HG03442 (cell line): ENCODE results near the gene GATAD2A.
A peak's percentile ranks its signal among the peaks of the same experiment; 100 is the strongest.
"Not testable (repeated sequence)": the region's sequence is repeated elsewhere in the genome, so short reads cannot be mapped to it uniquely, and the experiment has no call there.

ENCODE experiments used
- ATAC-seq: cut with Tn5 transposase; IDR thresholded peaks from one replicate; pipeline ENCODE4 v1.9.1; 2021; ENCODE audit warnings: mild to moderate bottlenecking, moderate library complexity; ENCODE audit not compliant: unreplicated experiment

Gene GATAD2A

DNA sequence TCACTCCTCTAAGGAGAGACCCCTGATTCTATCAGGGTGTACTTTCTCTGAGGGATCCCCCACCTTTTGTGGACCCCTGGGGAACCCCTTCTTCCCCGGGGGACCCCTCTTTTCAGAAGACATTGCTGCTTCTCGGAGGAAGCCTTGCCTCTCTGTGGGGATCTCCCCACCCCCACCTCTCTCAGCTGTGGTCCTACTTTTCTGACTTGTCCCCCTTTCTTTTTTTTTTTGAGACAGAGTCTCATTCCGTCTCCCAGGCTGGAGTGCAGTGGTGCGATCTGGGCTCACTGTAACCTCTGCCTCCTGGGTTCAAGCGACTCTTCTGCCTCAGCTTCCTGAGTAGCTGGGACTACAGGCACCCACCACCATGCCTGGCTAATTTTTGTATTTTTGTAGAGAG lies 18.4 kb upstream of the GATAD2A start:
- ATAC-seq: no peak

GRCh38 chr19:19388568-19389555 lies 16.6 kb upstream of the GATAD2A start:
- ATAC-seq: no peak

GRCh38 chr19:19389683-19390082 lies 15.8 kb upstream of the GATAD2A start:
- ATAC-seq: not testable (repeated sequence)

DNA sequence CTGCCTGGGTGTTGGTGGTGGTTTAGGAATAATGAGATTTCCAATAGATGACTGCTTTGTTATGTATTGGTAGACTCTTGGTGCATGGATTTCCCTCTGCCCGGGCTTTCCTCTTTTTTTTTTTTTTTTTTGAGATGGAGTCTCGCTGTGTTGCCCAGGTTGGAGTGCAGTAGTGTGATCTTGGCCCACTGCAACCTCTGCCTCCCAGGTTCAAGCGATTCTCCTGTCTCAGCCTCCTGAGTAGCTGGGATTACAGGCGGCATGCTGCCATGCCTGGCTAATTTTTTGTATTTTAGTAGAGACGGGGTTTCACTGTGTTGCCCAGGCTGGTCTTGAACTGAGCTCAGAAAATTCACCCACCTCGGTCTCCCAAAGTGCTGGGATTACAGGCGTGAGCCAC lies 11.1 kb upstream of the GATAD2A start:
- not testable (repeated sequence) for ATAC-seq

DNA sequence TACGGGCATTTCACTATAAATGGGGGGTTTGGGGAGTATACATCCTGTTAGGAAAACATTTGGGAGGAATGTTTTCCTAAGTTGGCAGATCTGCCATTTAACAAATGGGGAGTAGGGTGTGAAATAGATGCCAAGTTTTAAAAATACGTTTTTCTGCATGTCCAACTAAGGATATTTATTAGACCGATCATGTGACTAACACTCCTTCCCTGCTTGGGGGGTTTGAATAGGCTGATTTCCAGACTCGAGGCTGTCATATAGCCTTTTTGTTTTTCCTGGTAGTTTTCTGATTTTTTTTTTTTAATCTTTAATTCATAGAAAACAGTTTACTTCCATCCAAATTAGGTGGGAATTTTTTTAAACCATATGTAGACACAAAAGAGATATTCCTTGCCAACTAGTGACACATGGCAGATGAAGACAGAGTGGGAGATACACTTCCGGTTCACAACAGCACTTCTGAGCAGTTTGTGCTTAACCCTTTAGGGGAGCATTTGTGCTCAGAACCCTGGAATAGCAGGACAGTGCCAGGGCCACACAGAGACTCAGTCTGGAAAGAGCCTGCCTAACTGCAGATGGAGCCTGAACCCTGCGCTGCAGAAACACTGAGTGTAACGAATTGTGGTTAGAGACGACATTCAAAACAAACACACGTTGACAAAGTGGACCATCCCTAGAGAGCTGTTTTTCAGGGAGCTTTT lies 5.6 kb upstream of the GATAD2A start:
- no peak for ATAC-seq

DNA sequence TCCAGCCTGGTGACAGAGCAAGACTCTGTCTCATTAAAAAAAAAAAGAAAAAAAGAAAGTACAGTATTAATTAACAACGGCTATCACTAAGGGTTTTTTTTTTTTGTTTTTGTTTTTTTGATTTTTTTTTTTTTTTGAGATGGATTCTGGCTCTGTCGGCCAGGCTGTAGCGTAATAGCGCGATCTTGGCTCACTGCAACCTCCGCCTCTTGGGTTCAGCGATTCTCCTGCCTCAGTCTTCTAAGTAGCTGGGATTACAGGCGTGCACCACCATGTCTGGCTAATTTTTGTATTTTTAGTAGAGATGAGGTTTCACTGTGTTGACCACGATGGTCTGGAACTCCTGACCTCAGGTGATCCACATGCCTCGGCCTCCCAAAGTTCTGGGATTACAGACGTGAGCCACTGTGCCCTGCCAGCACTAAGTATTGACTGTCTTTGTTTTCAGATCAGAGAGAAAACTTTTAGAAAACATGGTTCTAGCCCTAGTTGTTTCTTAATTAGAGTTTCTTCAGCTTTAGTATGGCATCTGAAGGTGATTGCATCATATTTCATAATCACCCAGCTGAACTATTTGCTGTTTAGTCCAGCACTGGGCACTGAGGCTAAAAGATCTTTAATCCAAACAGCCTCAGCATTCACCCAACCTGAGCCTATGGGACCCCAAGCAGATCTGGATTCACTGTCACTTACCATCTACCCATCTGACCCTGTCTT lies 2.7 kb upstream of the GATAD2A start:
- no peak for ATAC-seq

GRCh38 chr19:19403373-19403901 lies 2.0 kb upstream of the GATAD2A start:
- ATAC-seq: no peak

DNA sequence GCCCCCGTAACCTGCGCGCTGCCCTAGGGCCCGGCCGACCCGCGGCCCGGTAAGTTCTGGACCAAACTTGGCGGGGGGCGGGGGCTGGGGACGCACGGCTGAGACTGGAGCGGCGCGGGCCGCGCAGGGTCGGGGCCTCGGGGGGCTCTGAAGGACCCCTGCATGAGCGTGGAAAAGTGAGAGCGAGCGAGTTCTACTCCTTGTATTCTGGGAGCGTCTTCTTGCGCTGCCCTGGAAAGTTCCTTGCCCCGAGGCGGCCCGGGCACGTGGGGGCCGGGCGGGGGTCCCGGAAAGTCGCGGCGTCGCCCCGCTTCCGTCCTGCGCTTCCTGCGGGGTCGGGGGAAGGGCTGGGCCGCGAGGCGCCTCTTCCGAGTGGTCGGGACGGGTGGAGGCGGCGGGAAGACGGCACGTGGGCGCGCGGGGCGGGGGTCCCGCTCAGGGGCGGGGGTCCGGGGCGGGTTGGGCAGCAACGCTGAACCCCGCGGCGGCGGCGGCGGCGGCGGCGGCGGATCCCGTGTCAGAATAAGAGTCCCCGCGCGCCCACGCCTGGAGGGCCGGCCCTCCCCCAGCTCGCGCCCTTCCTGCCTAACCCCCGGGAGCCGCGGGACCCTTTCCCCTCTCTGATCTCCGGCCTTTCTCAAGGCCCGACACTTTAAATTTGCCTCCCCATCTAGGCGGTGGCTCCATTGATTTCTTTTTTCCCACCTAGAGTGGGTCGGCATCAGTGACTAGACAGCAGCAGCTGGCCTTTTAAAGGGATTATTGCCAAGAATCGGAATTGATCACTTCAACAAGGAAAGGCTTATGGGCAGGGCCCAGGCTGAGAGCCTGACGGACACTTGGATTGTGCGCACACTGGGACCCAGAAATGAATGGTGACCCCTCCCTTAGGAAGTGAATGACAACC lies 749 bp downstream of the GATAD2A start:
- ATAC-seq: peak; percentile 7

DNA sequence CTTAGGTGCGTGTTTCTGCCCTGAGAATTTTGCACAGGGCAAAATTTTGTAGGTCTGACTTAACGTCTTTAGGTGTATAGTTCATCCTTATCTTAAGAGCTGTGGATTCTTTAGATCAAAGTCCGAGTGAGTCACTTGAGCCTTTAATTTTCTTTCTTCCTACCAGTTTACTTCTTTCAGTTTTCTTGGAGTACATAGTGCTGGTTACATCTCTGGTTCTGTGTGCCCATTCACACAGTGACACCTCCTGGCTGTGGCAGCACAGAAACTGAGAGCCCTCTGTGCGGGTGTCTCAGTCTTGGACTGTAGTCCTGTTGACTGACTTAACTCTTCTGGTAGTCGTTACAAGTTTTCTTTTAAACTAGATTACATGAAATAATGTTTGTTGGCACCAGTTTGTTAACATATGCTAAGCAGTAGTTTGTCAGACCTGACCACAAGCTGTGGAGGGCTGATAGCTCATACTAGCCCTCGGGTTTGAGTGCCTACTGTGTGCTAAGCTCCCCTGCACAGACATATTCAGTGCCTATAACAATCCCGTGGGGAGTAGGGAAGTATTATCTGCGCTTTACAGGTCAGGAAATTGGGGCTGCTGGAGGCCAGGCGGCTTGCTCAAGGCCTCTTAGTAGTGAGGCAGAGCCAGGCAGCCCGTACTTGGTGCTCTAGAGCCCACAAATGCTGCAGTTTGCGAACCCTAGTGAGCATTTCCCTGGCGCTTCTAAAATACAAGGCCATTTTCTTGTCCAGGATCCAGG lies 1.6 kb downstream of the GATAD2A start:
- ATAC-seq: no peak

DNA sequence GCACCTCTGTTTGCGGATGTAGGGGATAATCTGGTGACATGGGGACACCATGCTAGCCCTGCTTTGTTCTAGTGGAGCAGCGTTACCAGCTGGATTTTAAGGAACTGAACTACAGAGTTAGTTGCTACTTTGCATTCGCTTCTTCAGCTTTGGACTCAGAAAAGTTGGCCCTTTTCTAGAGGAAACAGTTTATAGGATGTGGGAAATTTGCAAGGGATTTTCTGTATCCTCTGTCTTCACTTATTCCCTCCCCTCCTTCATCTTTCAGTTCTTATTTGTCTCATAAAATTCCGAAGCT lies 2.1 kb downstream of the GATAD2A start:
- no peak for ATAC-seq

DNA sequence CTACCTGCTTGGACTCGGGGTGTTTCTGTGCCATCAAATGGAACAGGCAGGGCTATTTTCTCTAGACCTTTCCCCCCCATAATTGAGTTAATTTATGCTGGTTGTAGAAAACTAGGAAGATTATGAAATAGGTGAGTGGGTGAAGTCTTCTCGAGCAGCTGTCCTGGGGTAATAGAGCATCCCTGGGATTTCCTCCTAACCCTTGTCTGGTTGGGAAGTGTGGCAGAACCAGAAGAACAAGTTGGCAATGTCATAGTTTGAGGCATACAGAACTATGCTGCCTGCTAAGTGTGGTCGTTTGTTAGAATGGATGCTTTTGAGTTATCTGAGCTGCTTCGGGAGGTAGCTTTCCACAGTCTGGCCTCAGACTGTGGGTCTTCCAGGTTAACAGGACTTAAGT lies 3.7 kb downstream of the GATAD2A start:
- ATAC-seq: no peak

GRCh38 chr19:19409631-19410030 lies 4.2 kb downstream of the GATAD2A start:
- ATAC-seq: no peak

DNA sequence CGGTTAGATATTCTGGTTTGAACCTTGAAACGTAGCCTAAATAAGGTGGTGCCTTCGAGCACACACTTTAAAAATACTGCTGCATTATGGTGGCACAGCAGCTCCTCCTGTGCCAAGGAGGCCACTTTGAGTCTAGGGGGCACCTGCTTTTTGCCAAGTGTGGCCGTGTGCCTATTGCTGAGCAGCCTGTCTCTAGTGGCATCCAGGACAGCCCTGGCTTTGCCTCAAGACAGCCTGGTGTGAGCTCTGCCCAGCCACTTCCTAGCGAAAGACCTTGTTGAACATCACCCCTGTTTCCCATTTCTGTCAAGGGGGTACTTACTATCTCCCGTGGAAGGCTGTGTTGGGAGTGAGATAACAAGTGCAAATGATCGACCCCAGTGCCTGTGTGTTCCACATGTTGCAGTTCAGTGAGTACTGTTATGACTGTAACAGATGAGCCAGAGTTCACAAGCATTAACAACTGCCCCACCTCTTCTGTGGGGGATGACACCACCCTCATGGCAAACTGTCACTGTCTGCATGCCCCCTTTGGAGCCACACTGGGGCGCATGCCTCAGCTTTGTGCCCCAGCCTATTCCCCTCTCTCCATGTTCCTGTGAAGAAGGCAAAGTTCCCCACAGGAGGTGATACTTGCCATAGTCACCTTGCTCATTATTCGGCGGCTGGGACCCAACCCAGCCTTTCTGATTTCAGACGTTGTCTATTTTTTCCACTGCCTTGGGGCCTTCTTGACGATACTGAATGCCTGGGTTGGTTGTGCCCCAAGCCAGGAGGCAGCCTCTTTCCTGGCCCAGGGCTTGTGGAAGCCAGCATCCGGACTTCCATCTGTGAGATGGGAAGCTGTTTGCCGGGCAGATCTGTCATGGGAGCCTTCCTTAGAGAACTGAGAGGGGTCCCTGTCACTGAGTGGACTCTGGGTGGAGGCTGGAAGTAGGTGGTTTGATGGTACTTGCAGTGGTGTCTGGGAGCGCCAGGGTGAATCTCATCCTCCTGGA lies 5.4 kb downstream of the GATAD2A start:
- ATAC-seq: peak; percentile 49

DNA sequence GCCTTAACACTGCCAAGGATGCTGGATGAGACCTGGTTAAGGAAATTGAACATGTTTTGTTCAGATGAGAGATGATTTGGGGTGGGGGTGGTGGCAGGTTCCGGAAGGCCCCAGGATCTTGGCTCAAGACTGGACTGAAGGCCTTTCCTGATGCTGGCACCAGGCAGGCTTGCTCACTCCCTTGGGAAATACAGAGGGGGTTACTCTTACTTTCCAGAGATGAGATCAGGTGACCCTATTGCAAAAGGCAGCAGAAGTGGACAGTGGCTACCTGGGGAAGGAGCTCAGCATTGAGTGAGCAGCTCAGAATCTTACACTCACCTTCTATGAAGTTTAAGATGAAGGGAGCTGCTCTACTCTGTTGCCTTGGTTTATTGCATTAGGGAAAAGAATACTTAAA lies 10.8 kb downstream of the GATAD2A start:
- ATAC-seq: no peak

DNA sequence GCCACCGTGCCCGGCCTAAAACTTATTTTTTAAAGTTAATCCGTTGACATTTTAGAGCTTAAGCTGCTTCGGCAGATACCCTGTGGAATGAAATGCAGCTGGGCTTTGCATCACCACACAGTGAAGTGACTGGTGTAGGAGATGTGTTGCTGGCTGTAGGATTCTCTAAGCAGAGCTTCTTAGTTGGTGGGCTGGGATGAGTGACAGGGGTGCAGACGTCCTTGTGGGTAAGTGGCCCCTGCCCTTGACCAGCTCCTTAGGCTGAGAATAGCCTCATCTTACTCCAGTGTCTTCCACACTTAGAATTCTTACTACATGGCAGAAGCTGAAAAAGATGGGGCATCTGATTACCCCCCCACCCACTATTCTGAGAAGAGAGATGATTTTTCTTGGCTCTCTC lies 11.6 kb downstream of the GATAD2A start:
- no peak for ATAC-seq

GRCh38 chr19:19417628-19418245 lies 12.3 kb downstream of the GATAD2A start:
- ATAC-seq: no peak

GRCh38 chr19:19418555-19419260 lies 13.2 kb downstream of the GATAD2A start:
- ATAC-seq: no peak
